Stimulated activated CD4-positive, alpha-beta T cell treated with anti-CD3 and anti-CD28 coated beads, Interleukin-1b, Interleukin-23, amount 100 ng/mL, for 1 hour (primary cell): ENCODE measurements around the gene NALCN.

ENCODE experiments used
- DNase-seq, 2 donors: peaks; one replicate each; pipeline ENCODE4 v3.0.0-alpha.2; 2020; ENCODE audit warnings: low read depth in 2 of 2

NALCN gene

DNA sequence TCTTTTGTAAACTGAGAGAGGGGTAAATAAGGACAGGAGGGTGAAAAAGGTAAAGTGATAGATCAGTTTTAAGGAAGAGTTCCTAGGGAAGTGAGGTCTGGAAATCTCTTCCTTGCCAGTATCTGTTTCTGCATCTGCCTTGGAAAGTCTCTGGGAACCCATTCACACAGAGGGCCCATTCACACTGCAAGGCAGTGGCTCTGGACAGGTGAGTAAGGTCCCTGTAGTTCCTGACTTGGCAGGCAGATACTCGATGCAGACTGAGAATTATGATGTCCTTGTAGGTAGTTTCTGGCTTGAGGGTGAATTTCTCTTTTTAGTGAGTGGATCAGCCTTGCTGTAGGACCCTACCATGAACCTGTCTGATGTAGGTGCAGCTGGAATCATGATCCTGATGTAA lies 293.3 kb downstream of the NALCN start:
- no peak for DNase-seq

GRCh38 chr13:101121608-101122007 lies 294.7 kb downstream of the NALCN start:
- no peak for DNase-seq

DNA sequence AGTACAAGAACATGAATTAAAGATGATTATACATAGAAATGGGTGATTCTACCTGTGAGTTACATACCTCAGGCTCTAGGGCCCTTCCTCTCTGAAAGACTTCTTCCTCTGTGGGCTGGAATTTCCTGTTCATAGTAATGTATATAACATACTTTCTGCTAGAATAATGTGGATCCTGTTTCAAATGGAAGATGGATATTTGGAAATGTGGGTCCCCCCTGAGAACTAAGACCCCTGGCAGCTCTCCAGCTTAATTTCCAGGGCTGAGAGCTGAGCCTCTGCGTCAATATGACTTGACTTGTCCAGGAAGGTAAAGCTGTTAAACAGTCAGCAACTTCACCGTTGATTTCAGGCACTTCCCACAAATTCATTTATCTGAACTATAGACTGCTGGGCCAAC lies 296.3 kb downstream of the NALCN start:
- DNase-seq: no peak

DNA sequence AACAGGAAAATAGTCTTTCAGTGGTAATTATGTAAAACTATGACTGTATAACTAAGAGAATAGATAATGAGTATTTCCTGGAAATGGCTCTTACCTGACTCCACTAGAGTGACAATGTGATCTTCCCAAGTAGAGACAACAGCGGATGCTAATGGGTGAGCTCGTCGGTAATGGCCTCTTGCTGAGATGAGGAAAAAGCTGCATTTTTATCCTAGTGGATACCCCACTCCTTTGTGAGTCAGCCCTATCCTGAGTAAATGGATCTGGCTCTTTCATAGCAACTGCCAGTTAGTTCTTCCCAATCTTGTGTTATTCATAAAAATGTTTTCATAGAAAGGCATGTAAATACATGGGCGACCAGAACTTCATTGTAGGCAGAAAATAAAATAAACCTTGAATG lies 299.5 kb downstream of the NALCN start:
- no peak for DNase-seq

- DNase-seq: no peak
Observed at GRCh38 chr13:101116341-101116740, 300.0 kb downstream of the NALCN start.

DNA sequence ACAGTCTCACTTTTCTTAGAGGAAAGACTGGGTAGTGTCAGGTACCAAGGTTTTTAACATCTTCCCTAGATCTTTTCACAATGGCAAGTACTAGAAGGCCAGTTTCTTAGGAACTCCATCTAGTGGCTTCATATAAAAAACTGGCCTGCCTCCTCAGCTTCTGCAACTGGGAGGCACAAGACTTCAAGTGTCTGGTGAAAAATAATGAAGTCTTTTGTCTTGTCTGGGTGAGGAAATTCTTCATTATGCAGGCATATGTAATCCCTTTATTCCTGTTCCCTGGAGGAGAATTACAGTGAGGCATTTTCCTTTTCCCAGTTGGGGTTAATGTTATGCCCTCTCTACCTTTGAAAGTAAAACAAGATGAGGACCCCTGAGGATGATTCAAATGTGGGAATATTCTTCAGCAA lies 300.5 kb downstream of the NALCN start:
- no peak for DNase-seq

DNA sequence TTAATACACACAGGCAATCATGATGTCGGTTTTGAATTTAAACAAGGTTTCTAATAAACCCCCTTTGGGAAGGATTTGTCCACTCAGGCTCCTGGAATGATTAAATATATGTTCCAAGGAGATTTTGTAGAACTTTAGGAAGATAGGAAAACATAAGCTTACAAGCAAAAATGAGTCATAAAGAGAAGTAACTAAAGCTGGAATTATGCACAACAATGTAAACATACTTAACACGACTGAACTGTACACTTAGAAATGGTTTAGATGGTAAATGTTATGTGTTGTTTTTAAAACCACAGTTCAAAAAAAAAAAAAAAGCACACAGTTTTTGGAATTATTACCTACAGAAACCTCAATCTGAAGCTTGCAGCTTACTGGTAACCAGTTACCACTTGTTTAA lies 304.4 kb downstream of the NALCN start:
- no peak for DNase-seq

DNA sequence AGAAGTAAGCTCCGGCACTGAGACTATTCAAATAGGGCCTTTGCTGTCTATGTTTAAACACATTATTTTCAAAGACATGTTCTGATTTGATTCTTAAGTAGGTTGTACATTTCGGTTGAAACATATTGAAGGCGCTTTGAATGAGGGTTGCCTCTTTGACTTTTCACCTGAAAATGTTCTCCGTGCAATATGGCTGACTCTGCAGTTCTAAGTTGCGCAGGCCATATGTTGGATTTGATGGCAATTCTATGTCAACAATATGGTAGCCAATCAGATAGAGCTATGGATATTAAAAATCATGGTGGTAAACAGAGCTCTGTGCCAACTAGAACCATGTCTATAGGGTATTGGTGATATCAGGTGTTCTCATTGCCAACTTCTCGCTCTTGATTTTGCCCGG lies 307.3 kb downstream of the NALCN start:
- DNase-seq: no peak

- no peak for DNase-seq
Observed at GRCh38 chr13:101098873-101099272, 317.4 kb downstream of the NALCN start.

DNA sequence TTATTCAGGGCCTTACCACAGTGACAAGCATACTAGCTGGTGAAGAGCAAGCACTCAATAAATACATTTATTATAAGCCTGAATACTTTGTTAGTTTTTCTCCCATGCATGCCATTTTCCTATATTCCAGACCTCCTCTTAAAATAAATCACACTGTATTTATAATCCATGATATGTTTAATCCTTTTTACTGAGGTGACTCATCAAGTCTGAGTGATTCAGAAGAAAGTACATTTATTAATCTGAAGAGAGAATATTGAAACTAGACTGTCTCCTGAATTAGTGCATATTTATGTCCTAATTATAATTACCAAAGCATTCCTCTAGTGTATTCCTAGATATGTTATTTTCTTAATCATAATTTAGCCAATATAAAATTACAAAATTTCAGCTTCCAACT lies 323.3 kb downstream of the NALCN start:
- DNase-seq: no peak

GRCh38 chr13:101090287-101090686 lies 326.0 kb downstream of the NALCN start:
- DNase-seq: no peak

- no peak for DNase-seq
Observed at GRCh38 chr13:101085551-101085950, 330.8 kb downstream of the NALCN start.

DNA sequence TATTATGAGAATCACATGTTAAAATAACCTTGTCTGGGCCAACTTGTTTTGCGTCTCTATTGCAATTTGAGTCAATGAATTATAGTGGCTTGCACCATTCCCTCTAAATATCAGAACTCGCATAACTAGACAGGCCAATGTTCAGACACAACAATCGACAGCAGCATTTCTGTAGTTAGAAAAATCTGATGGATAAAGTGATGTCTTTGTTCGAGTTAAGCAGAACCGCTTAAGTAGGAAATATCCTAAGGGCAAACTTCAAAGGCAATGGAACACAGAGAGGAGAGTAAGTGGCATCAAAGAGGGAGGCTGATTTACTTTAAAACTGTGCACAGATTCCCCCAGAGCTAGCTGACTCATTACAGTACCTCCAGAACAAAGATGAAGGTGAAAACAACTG lies 333.9 kb downstream of the NALCN start:
- DNase-seq: no peak

- no peak for DNase-seq
Observed at GRCh38 chr13:101080616-101081015, 335.7 kb downstream of the NALCN start.

DNA sequence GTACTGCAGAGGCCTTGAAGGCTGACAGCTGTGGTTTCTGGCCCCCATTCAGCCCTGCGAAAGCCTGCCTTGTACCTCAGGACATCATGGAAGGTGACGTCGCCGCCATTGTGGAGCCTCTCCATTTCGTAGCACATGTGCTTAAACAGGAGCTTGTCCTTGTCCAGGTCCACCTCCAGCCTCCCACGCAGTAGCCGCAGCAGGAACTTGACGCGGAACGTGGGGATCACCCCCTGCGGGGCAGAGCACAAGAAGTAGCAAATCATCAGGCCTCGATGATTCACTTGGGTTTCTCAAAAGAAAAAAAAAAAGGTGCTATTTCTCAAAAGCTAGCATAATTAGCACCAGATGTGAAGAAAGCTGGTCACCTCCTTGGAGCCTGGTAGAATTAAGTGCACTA lies 351.0 kb downstream of the NALCN start:
- no peak for DNase-seq

GRCh38 chr13:101059793-101060192 lies 356.5 kb downstream of the NALCN start:
- DNase-seq: no peak

GRCh38 chr13:101058841-101059240 lies 357.5 kb downstream of the NALCN start:
- DNase-seq: no peak

GRCh38 chr13:101053301-101054093 lies 362.8 kb downstream of the NALCN start:
- no peak for DNase-seq

- DNase-seq: no peak
Observed at GRCh38 chr13:101049166-101049850, 367.0 kb downstream of the NALCN start.

- no peak for DNase-seq
Observed at GRCh38 chr13:101036546-101036945, 379.8 kb downstream of the NALCN start.

DNA sequence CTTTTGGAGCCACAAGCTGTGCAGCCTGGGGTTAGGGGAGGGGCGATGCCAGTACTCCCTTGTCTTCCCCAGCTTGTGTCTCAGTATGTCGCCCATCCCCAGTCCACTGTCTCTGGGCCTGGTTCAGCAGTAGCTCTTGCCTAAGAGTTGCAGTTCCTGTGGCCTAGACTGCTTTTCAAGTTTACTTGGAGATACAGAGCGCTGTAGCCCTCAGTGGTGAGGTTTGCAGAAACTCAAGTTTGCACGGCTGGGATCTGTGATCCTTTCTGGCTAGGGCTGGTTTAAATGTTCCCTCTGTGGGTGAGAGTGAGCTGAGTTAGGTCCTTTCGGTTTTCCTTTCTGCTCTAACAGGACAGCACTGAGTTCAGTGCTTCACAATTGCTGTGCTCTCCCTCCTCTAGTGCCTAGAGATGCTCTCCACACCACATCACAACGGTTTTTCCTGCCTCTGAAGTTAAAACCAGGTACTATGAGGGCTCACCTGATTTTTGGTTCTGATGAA lies 381.1 kb downstream of the NALCN start:
- DNase-seq: no peak

GRCh38 chr13:101026736-101027398 lies 389.4 kb downstream of the NALCN start:
- DNase-seq: no peak

GRCh38 chr13:101026328-101026727 lies 390.0 kb downstream of the NALCN start:
- DNase-seq: no peak
